SK-N-SH treated with all-trans-retinoic acid at 6 μM for 48 hours (cell line): ENCODE measurements around the gene PRDM15.

ENCODE experiments used
- ARNTL ChIP-seq: fragments of 450-650 bp; formaldehyde crosslinking; IDR thresholded peaks from 2 replicates; pipeline ENCODE4 v1.5.0; 2020; ENCODE audit warnings: low read depth, mild to moderate bottlenecking, moderate library complexity, borderline replicate concordance
- ESRRG ChIP-seq: fragments of 250-450 bp; sonication (Bioruptor Pico); IDR thresholded peaks from 2 replicates; pipeline ENCODE4 v1.6.1; 2021; ENCODE audit warnings: mild to moderate bottlenecking
- GLIS3 ChIP-seq: fragments of 250-450 bp; sonication (Bioruptor Pico); IDR thresholded peaks from 2 replicates; pipeline ENCODE4 v1.5.0; 2020; ENCODE audit warnings: mild to moderate bottlenecking, moderate library complexity
- PPARA ChIP-seq: fragments of 250-450 bp; sonication (Bioruptor Pico); IDR thresholded peaks from 2 replicates; pipeline ENCODE4 v1.5.0; 2020; ENCODE audit warnings: mild to moderate bottlenecking, borderline replicate concordance
- SNAI2 ChIP-seq: fragments of 250-450 bp; sonication (Bioruptor Pico); IDR thresholded peaks from 2 replicates; pipeline ENCODE4 v1.5.0; 2020; ENCODE audit warnings: mild to moderate bottlenecking, moderate library complexity
- ZFP30 ChIP-seq: fragments of 450-650 bp; formaldehyde crosslinking; IDR thresholded peaks from 2 replicates; pipeline ENCODE4 v1.5.0; 2022; ENCODE audit warnings: mild to moderate bottlenecking, moderate library complexity
- ZNF70 ChIP-seq: fragments of 450-650 bp; formaldehyde crosslinking; IDR thresholded peaks from 2 replicates; pipeline ENCODE4 v1.5.0; 2020; ENCODE audit warnings: mild to moderate bottlenecking, moderate library complexity
- TF ChIP-seq, protein P1 (sequence below): fragments of 250-450 bp; sonication (Bioruptor Pico); IDR thresholded peaks from 2 replicates; pipeline ENCODE4 v1.8.0; 2021; ENCODE audit warnings: low read depth, mild to moderate bottlenecking, moderate library complexity, borderline replicate concordance
- TF ChIP-seq, protein P2 (sequence below): fragments of 250-450 bp; sonication (Bioruptor Pico); IDR thresholded peaks from 2 replicates; pipeline ENCODE4 v1.8.0; 2020; ENCODE audit warnings: mild to moderate bottlenecking, moderate library complexity, borderline replicate concordance

DNA sequence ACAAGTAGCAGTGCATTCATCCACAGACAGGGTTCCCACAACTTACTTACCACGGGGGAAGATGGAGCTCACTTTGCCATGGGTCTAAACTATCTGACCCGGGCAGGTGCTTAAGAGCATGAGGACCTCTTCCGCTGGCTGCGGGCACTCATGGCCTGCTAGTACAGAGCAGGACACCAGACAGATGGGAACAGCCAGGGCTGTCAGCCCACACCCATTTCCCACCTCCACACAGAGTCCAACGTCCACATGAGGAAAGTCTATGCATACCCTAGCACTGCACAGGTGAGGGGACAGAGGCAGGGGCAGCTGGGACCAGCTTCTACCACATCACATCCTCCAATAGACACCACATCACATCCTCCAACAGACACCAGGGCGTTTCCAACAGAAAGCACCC lies 35.8 kb upstream of the PRDM15 start:
- TF ChIP-seq GLIS3 (CRISPR knock-in tag) (no peak), PPARA (CRISPR knock-in tag) (no peak), ZFP30 (no peak), ZNF70 (CRISPR knock-in tag) (no peak), SNAI2 (CRISPR knock-in tag) (no peak), ARNTL (CRISPR knock-in tag) (no peak), ESRRG (no peak)
- TF ChIP-seq, protein P1, sequence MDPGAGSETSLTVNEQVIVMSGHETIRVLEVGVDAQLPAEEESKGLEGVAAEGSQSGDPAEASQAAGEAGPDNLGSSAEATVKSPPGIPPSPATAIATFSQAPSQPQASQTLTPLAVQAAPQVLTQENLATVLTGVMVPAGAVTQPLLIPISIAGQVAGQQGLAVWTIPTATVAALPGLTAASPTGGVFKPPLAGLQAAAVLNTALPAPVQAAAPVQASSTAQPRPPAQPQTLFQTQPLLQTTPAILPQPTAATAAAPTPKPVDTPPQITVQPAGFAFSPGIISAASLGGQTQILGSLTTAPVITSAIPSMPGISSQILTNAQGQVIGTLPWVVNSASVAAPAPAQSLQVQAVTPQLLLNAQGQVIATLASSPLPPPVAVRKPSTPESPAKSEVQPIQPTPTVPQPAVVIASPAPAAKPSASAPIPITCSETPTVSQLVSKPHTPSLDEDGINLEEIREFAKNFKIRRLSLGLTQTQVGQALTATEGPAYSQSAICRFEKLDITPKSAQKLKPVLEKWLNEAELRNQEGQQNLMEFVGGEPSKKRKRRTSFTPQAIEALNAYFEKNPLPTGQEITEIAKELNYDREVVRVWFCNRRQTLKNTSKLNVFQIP (CRISPR knock-in tag): no peak
- TF ChIP-seq, protein P2, sequence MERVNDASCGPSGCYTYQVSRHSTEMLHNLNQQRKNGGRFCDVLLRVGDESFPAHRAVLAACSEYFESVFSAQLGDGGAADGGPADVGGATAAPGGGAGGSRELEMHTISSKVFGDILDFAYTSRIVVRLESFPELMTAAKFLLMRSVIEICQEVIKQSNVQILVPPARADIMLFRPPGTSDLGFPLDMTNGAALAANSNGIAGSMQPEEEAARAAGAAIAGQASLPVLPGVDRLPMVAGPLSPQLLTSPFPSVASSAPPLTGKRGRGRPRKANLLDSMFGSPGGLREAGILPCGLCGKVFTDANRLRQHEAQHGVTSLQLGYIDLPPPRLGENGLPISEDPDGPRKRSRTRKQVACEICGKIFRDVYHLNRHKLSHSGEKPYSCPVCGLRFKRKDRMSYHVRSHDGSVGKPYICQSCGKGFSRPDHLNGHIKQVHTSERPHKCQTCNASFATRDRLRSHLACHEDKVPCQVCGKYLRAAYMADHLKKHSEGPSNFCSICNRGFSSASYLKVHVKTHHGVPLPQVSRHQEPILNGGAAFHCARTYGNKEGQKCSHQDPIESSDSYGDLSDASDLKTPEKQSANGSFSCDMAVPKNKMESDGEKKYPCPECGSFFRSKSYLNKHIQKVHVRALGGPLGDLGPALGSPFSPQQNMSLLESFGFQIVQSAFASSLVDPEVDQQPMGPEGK (CRISPR knock-in tag): no peak
